ENCODE results near the gene RAB18. TPM values are rescaled to one million over a fixed set of nuclear protein-coding genes. Genes with fewer than 3 reads are reported as not detected.

RAB18 gene
- total and polyA plus RNA-seq, 9 donors = 23.9 to 98.4 (median 83.6) TPM

DNA sequence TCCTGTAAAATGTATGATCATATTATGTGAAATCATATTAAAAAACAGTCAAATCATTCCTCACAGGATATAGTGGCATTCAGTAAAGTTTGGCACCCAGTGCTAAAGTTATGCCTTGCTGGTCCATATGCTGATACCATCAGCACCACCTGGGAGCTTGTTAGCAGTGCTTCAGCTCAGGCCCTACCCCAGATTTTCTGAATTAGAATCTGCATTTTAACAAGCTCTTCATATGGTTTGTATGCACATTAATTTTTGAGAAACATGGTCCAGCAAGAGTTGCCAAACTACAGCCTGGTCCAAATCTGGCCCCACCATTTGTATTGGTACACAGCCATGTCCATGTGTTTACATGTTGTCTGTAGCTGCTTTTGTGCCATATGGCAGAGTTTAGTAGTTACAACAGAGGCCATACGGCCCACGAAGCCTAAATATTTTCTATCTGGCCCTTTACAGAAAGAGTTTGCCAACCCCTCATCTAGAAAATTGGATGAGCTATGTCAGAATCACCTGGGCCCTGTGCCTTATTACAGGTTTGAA, 30.1 kb downstream of the RAB18 start:
- TF ChIP-seq POLR2A (IDR thresholded peaks at IDR 0.05) = no peak
- TF ChIP-seq EP300 (IDR thresholded peaks at IDR 0.05) = no peak
- no peak for TF ChIP-seq CTCF (IDR thresholded peaks at IDR 0.05)
- Histone ChIP-seq H3K4me3 (no peak overlapping the region), H3K27me3 (no peaks in the 10 kb centered on the region), H3K36me3 (no peaks in the 10 kb centered on the region), H3K27ac (no peak overlapping the region), H3K4me1 (ENCODE audit: insufficient read depth) (no peaks in the 10 kb centered on the region), H3K9me3 (no peaks in the 10 kb centered on the region)
- DNase-seq = no peak
- WGBS, 3 donors = 95 to 98% (median 96%) methylated on average over 2 of the region's 2 CpGs
- intact Hi-C loops (cut with DNase I) = no loop called here

- H3K27me3 ChIP-seq = no peaks in the 10 kb centered on the region
- H3K36me3 ChIP-seq = no peaks in the 10 kb centered on the region
- no peak for DNase-seq
- H3K4me3 ChIP-seq = no peak overlapping the region
- H3K27ac ChIP-seq = no peak overlapping the region
- intact Hi-C loops (cut with DNase I) = no loop called here
- WGBS, 3 donors = 97 to 99% (median 97%) methylated on average over 4 of the region's 4 CpGs
- no peak for TF ChIP-seq POLR2A (IDR thresholded peaks at IDR 0.05)
- no peaks in the 10 kb centered on the region for H3K9me3 ChIP-seq
- no peaks in the 10 kb centered on the region for H3K4me1 ChIP-seq (ENCODE audit: insufficient read depth)
Measured at GRCh38 chr10:27535317-27535716, 31.2 kb downstream of the RAB18 start.

GRCh38 chr10:27536437-27536836, 32.3 kb downstream of the RAB18 start:
- intact Hi-C loops (cut with DNase I) = no loop called here
- Histone ChIP-seq H3K27ac (no peak overlapping the region), H3K36me3 (no peaks in the 10 kb centered on the region), H3K4me3 (no peak overlapping the region), H3K9me3 (no peaks in the 10 kb centered on the region), H3K4me1 (ENCODE audit: insufficient read depth) (no peaks in the 10 kb centered on the region), H3K27me3 (no peaks in the 10 kb centered on the region)
- no peak for DNase-seq
- TF ChIP-seq CTCF (IDR thresholded peaks at IDR 0.05) (no peak), EP300 (IDR thresholded peaks at IDR 0.05) (no peak), POLR2A (IDR thresholded peaks at IDR 0.05) (no peak)

DNA sequence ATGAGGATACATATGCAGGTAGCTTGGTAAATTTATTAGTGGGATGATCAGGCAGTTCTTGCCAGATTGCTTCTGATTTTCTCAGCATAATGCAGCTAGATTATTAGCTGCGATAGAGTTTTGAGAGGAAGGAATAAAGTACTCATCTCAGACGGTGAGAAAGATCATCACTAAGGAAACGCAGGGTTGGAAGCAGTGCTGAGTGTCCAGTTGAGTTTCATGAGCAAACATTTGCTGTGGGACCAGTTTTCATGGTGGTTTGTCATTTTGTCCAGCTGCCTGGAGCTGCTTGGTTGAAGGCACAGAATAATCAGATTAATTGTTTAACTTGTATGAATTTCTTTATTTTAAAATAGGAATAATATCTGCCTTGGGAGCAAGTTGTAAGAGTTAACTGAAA, 33.1 kb downstream of the RAB18 start:
- intact Hi-C loops (cut with DNase I) = no loop called here
- H3K27me3 ChIP-seq = no peaks in the 10 kb centered on the region
- H3K9me3 ChIP-seq = no peaks in the 10 kb centered on the region
- H3K36me3 ChIP-seq = no peaks in the 10 kb centered on the region
- no peaks in the 10 kb centered on the region for H3K4me1 ChIP-seq (ENCODE audit: insufficient read depth)
- TF ChIP-seq CTCF (IDR thresholded peaks at IDR 0.05) (no peak), POLR2A (IDR thresholded peaks at IDR 0.05) (no peak), EP300 (IDR thresholded peaks at IDR 0.05) (no peak)
- H3K4me3 ChIP-seq = no peak overlapping the region
- H3K27ac ChIP-seq = no peak overlapping the region
- 87 to 88% (median 87%) methylated on average over 3 of the region's 3 CpGs for WGBS, 3 donors
- DNase-seq = no peak

- Histone ChIP-seq H3K27ac (no peak overlapping the region), H3K4me3 (no peak overlapping the region), H3K9me3 (no peaks in the 10 kb centered on the region), H3K4me1 (ENCODE audit: insufficient read depth) (no peaks in the 10 kb centered on the region), H3K27me3 (no peaks in the 10 kb centered on the region), H3K36me3 (no peaks in the 10 kb centered on the region)
- no peak for DNase-seq
- TF ChIP-seq EP300 (IDR thresholded peaks at IDR 0.05) (no peak), CTCF (IDR thresholded peaks at IDR 0.05) (no peak), POLR2A (IDR thresholded peaks at IDR 0.05) (no peak)
- intact Hi-C loops (cut with DNase I) = no loop called here
Measured at GRCh38 chr10:27537787-27538186, 33.7 kb downstream of the RAB18 start.

Data from ovary (tissue), 9 donors.